ENCODE data around the gene TOGARAM2.

DNA sequence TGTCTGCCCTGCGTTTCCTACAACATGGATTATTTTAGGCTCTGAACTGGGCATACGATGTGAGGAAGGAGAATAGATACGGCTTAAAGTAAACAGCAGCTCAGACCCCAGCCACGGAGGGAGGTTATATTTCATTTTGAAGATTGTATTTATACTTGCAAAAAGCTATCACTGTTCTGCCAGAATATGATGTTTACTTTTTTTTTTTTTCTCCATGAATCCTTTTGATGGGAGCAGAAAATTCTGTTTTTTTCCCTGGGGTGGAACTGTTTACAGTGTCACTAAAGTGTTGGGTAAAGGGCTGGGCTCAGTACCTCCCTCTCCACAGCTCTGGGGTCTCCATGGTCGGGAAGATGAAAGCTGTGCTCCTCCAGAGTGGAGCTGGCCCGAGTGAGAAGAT lies 80.1 kb downstream of the TOGARAM2 start:
- no peak for TF ChIP-seq CTCF (IDR thresholded peaks at IDR 0.05)
- no peak for TF ChIP-seq POLR2A (IDR thresholded peaks at IDR 0.05)
